Endodermal cell (in vitro differentiated cells): ENCODE results near the gene PRPF31. TPM values are rescaled to one million over a fixed set of nuclear protein-coding genes. Genes with fewer than 3 reads are reported as not detected.

ENCODE experiments used
- DNase-seq: peaks from one replicate; pipeline ENCODE4 v3.0.0-alpha.2; 2017
- H3K27ac ChIP-seq: 2 replicates; pipeline ENCODE4 v1.5.1; 2013; ENCODE audit warnings: mild to moderate bottlenecking, low read depth, low read length, moderate library complexity
- H3K27me3 ChIP-seq: 2 replicates; pipeline ENCODE4 v1.6.1; 2013; ENCODE audit warnings: mild to moderate bottlenecking, low read length, moderate library complexity; ENCODE audit not compliant: insufficient read depth, control insufficient read depth, poor library complexity, severe bottlenecking
- H3K36me3 ChIP-seq: 2 replicates; pipeline ENCODE4 v1.7.0; 2013; ENCODE audit warnings: mild to moderate bottlenecking, low read length, moderate library complexity; ENCODE audit not compliant: control insufficient read depth, insufficient read depth
- H3K4me1 ChIP-seq: one replicate; pipeline ENCODE4 v1.7.0; 2013; ENCODE audit warnings: low read length; ENCODE audit not compliant: control insufficient read depth, insufficient read depth
- H3K4me3 ChIP-seq: 2 replicates; pipeline ENCODE4 v1.5.1; 2013; ENCODE audit warnings: mild to moderate bottlenecking, low read length, moderate library complexity
- H3K9ac ChIP-seq: 2 replicates; pipeline ENCODE4 v1.6.1; 2013; ENCODE audit warnings: mild to moderate bottlenecking, low read length, moderate library complexity; ENCODE audit not compliant: poor library complexity, severe bottlenecking; ENCODE audit errors: extremely low read depth
- H3K9me3 ChIP-seq: 2 replicates; pipeline ENCODE4 v1.6.1; 2013; ENCODE audit warnings: mild to moderate bottlenecking, low read length, moderate library complexity; ENCODE audit not compliant: control insufficient read depth
- H3K27ac Mint-ChIP-seq: 2 replicates; pipeline ENCODE4 v1.8.0; 2020; ENCODE audit warnings: mixed read lengths
- H3K27me3 Mint-ChIP-seq: 2 replicates; pipeline ENCODE4 v1.8.0; 2021; ENCODE audit warnings: mild to moderate bottlenecking, mixed read lengths; ENCODE audit not compliant: insufficient read depth
- H3K36me3 Mint-ChIP-seq: 2 replicates; pipeline ENCODE4 v1.8.0; 2020; ENCODE audit warnings: low read depth, mixed read lengths
- H3K4me1 Mint-ChIP-seq: 2 replicates; pipeline ENCODE4 v1.8.0; 2020; ENCODE audit warnings: mixed read lengths
- H3K4me3 Mint-ChIP-seq: 2 replicates; pipeline ENCODE4 v1.8.0; 2020; ENCODE audit warnings: mild to moderate bottlenecking, moderate library complexity, mixed read lengths
- H3K9me3 Mint-ChIP-seq: 2 replicates; pipeline ENCODE4 v1.8.0; 2020; ENCODE audit warnings: mild to moderate bottlenecking, mixed read lengths
- CTCF ChIP-seq: fragments of 200-600 bp; sonication (generic); conservative IDR thresholded peaks from 2 replicates; pipeline ENCODE4 v1.5.0; 2021; ENCODE audit warnings: antibody characterized with exemption, mild to moderate bottlenecking
- WGBS, 2 experiments: methylation state at CpG; one replicate each; pipeline versions ENCODE4 v1.1.5 to v1.1.7; 2013; ENCODE audit warnings: missing lambda C conversion rate in 2 of 2, mixed read lengths in 1 of 2; ENCODE audit not compliant: insufficient coverage in 1 of 2, insufficient read length in 1 of 2; 5-methylcytosine and 5-hydroxymethylcytosine counted together
- total RNA-seq, 2 donors: library from RNA; stranded (reverse); fragmentation: NEBNext Ultra II Directional in 1 of 2; extraction: Animal tissue kit (Norgen Biotek cat#: 25700) in 1 of 2; gene quantifications; 2 replicates in 1 of 2; 3 replicates in 1 of 2; pipeline ENCODE4 v1.2.1, GENCODE V29; 2021

PRPF31 gene
- total RNA-seq, 2 donors from 2014 or later: 79.0 to 85.5 TPM

- no peaks in the 10 kb centered on the region for H3K27me3 ChIP-seq
- no peak for TF ChIP-seq CTCF
- no peaks in the 10 kb centered on the region for H3K27me3 Mint-ChIP-seq
- H3K27ac ChIP-seq: no peak overlapping the region
- H3K4me1 ChIP-seq: no peaks in the 10 kb centered on the region
- peaks cover 90% of the 10 kb centered on the region for H3K36me3 ChIP-seq
- no peak overlapping the region for H3K4me3 ChIP-seq
- H3K9me3 ChIP-seq: no peaks in the 10 kb centered on the region
- WGBS, 2 experiments: 91 to 97% methylated on average over 8 to 17 of the region's 19 CpGs
- no peak for DNase-seq
- H3K27ac Mint-ChIP-seq: no peak overlapping the region
- peaks cover 76% of the 10 kb centered on the region for H3K36me3 Mint-ChIP-seq
- no peaks in the 10 kb centered on the region for H3K4me1 Mint-ChIP-seq
- H3K9me3 Mint-ChIP-seq: no peaks in the 10 kb centered on the region
- no peak overlapping the region for H3K9ac ChIP-seq
- no peak overlapping the region for H3K4me3 Mint-ChIP-seq
Measured at GRCh38 chr19:54148158-54148557, 32.6 kb downstream of the PRPF31 start.

GRCh38 chr19:54149021-54149812, 33.7 kb downstream of the PRPF31 start:
- Mint-ChIP-seq H3K4me1 (no peaks in the 10 kb centered on the region), H3K36me3 (peaks cover 74% of the 10 kb centered on the region), H3K4me3 (no peak overlapping the region), H3K9me3 (no peaks in the 10 kb centered on the region), H3K27ac (peak overlapping the region; percentile 26), H3K27me3 (no peaks in the 10 kb centered on the region)
- TF ChIP-seq CTCF: no peak
- 92 to 96% methylated on average over 7 to 12 of the region's 12 CpGs for WGBS, 2 experiments
- no peaks in the 10 kb centered on the region for H3K9me3 ChIP-seq
- H3K4me1 ChIP-seq: no peaks in the 10 kb centered on the region
- no peaks in the 10 kb centered on the region for H3K27me3 ChIP-seq
- no peak for DNase-seq
- H3K27ac ChIP-seq: no peak overlapping the region
- H3K4me3 ChIP-seq: no peak overlapping the region
- no peak overlapping the region for H3K9ac ChIP-seq
- H3K36me3 ChIP-seq: peaks cover 90% of the 10 kb centered on the region

GRCh38 chr19:54151362-54152035, 35.9 kb downstream of the PRPF31 start:
- Histone ChIP-seq H3K27me3 (no peaks in the 10 kb centered on the region), H3K4me3 (no peak overlapping the region), H3K9me3 (no peaks in the 10 kb centered on the region), H3K9ac (no peak overlapping the region), H3K4me1 (no peaks in the 10 kb centered on the region), H3K27ac (no peak overlapping the region), H3K36me3 (peaks cover 89% of the 10 kb centered on the region)
- no peak overlapping the region for H3K4me3 Mint-ChIP-seq
- H3K36me3 Mint-ChIP-seq: peaks cover 74% of the 10 kb centered on the region
- no peaks in the 10 kb centered on the region for H3K9me3 Mint-ChIP-seq
- H3K27me3 Mint-ChIP-seq: no peaks in the 10 kb centered on the region
- H3K4me1 Mint-ChIP-seq: no peaks in the 10 kb centered on the region
- H3K27ac Mint-ChIP-seq: no peak overlapping the region
- TF ChIP-seq CTCF: no peak
- WGBS, 2 experiments: 94 to 97% methylated on average over 20 to 23 of the region's 23 CpGs
- DNase-seq: no peak
